Head of caudate nucleus (tissue), 42 donors: ENCODE measurements around the gene RASSF5.
"Not testable (repeated sequence)": the region's sequence is repeated elsewhere in the genome, so short reads cannot be mapped to it uniquely, and the experiment has no call there.

Experiments used
- DNase-seq, 42 donors: peaks; one replicate each; pipeline versions ENCODE4 v3.0.0 to v3.0.0-alpha.2; 2020 to 2021; ENCODE audit warnings: mixed read lengths in 7 of 42
- intact Hi-C: fragments of 100-400 bp; cut with DNase I; formaldehyde crosslinking; loops from one replicate; pipeline ENCODE4 v1.15.0; 2022

Gene RASSF5

GRCh38 chr1:206589206-206589605, 81.9 kb downstream of the RASSF5 start:
- DNase-seq: no peak
- intact Hi-C loops: no loop called here

GRCh38 chr1:206590025-206590758, 82.9 kb downstream of the RASSF5 start:
- intact Hi-C loops: no loop called here
- DNase-seq: no peak

- intact Hi-C loops: no loop called here
- no peak for DNase-seq
Measured at GRCh38 chr1:206591226-206591625, 83.9 kb downstream of the RASSF5 start.

GRCh38 chr1:206591696-206592095, 84.4 kb downstream of the RASSF5 start:
- DNase-seq: no peak
- intact Hi-C loops: no loop called here

GRCh38 chr1:206593351-206593925, 86.1 kb downstream of the RASSF5 start:
- intact Hi-C loops: no loop called here

GRCh38 chr1:206595581-206596318, 88.4 kb downstream of the RASSF5 start:
- intact Hi-C loops: no loop called here

More at GRCh38 chr1:206593351-206593925, 86.1 kb downstream of the RASSF5 start:
- no peak for DNase-seq

GRCh38 chr1:206596319-206596666, 89.0 kb downstream of the RASSF5 start:
- intact Hi-C loops: no loop called here
- no peak for DNase-seq

More at GRCh38 chr1:206595581-206596318, 88.4 kb downstream of the RASSF5 start:
- DNase-seq: no peak

- DNase-seq: no peak
Measured at GRCh38 chr1:206600527-206600926, 93.2 kb downstream of the RASSF5 start.

GRCh38 chr1:206604861-206605260, 97.5 kb downstream of the RASSF5 start:
- no peak for DNase-seq
- intact Hi-C loops: no loop called here

More at GRCh38 chr1:206600527-206600926, 93.2 kb downstream of the RASSF5 start:
- intact Hi-C loops: no loop called here

- intact Hi-C loops: no loop called here
Measured at GRCh38 chr1:206606867-206607266, 99.5 kb downstream of the RASSF5 start.

GRCh38 chr1:206608108-206608698, 100.9 kb downstream of the RASSF5 start:
- peak in 37 of 42 donors; percentile 18 to 72 (median 47) for DNase-seq

More at GRCh38 chr1:206606867-206607266, 99.5 kb downstream of the RASSF5 start:
- no peak for DNase-seq

GRCh38 chr1:206609229-206609991, 102.1 kb downstream of the RASSF5 start:
- no peak for DNase-seq
- intact Hi-C loops: no loop called here

More at GRCh38 chr1:206608108-206608698, 100.9 kb downstream of the RASSF5 start:
- intact Hi-C loops: no loop called here

- DNase-seq: peak; percentile 79 to 98 (median 95)
- intact Hi-C loops: no loop called here
Measured at GRCh38 chr1:206612129-206612876, 105.0 kb downstream of the RASSF5 start, which contains the start of gene EIF2D. Gene EIF2D (minus strand): TSS chr1:206612465. CDS start chr1:206612342, 123 bp downstream.

GRCh38 chr1:206626396-206626795, 119.1 kb downstream of the RASSF5 start:
- intact Hi-C loops, DNase-seq: not testable (repeated sequence)

GRCh38 chr1:206628916-206629315, 121.6 kb downstream of the RASSF5 start:
- DNase-seq: no peak
- intact Hi-C loops: no loop called here

- peak in 15 of 42 donors; percentile 5 to 52 (median 25) for DNase-seq
- intact Hi-C loops: loop anchor here (10.0 kb wide), 1 partner anchor 284 kb away; no protein-coding TSS in a partner anchor
Measured at GRCh38 chr1:206631085-206631509, 123.8 kb downstream of the RASSF5 start.

GRCh38 chr1:206633708-206634121, 126.4 kb downstream of the RASSF5 start:
- intact Hi-C loops: loop anchor here (10.0 kb wide), 1 partner anchor 281 kb away; no protein-coding TSS in a partner anchor
- peak in 2 of 42 donors; percentile 5 to 52 for DNase-seq
